Activated naive CD4-positive, alpha-beta T cell treated with anti-CD3 and anti-CD28 coated beads for 36 hours (primary cell): ENCODE measurements around the gene PFKFB3. TPM values are rescaled to one million over a fixed set of nuclear protein-coding genes. Genes with fewer than 3 reads are reported as not detected.

Experiments used
- CTCF ChIA-PET: fragments of 350-600 bp; sonication (Branson Sonifier 250); formaldehyde crosslinking; loops from one replicate; lab custom pipeline; 2021; ENCODE audit warnings: antibody characterized with exemption; lab: Charles Lee
- DNase-seq: peaks from one replicate; pipeline ENCODE4 v3.0.0-alpha.2; 2020
- H3K27ac Mint-ChIP-seq: one replicate; pipeline ENCODE4 v1.8.0; 2021; ENCODE audit warnings: mild to moderate bottlenecking, mixed read lengths
- H3K27me3 Mint-ChIP-seq: one replicate; pipeline ENCODE4 v1.8.0; 2021; ENCODE audit warnings: low read depth, mixed read lengths
- H3K36me3 Mint-ChIP-seq: one replicate; pipeline ENCODE4 v1.8.0; 2021; ENCODE audit warnings: low read depth, mixed read lengths
- H3K4me1 Mint-ChIP-seq: one replicate; pipeline ENCODE4 v1.8.0; 2021; ENCODE audit warnings: low read depth, mixed read lengths
- H3K4me3 Mint-ChIP-seq: one replicate; pipeline ENCODE4 v1.8.0; 2021; ENCODE audit warnings: mild to moderate bottlenecking, moderate library complexity, mixed read lengths
- H3K9me3 Mint-ChIP-seq: one replicate; pipeline ENCODE4 v1.8.0; 2021; ENCODE audit warnings: mixed read lengths
- intact Hi-C: fragments of 100-400 bp; cut with micrococcal nuclease; formaldehyde crosslinking; loops from one replicate; pipeline ENCODE4 v1.15.1; 2023
- total RNA-seq, 2 experiments: library from RNA; stranded (reverse); gene quantifications; one replicate each; pipeline ENCODE4 v1.2.3, GENCODE V29; 2021

The PFKFB3 gene
- total RNA-seq, 2 experiments from 2014 or later = 87.7 to 88.5 TPM

DNA sequence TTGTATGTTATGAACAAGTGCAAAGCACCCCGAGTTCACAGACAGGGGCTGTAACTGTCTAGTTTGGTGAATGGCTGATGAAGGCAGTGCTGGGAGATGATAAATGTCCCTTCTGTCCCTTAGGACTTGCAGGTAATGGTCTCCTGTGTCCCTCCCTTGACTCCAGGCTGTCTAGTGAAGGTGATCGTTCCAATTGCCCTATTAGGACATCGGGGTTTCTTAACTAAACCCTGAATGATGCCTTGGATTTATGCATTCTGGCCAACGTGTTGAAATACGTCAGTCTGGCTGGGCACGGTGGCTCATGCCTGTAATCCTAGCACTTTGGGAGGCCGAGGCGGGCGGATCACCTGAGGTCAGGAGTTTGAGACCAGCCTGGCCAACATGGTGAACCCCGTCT lies 69.4 kb downstream of the PFKFB3 start:
- intact Hi-C loops = loop anchor here (10.0 kb wide), 1 partner anchor 313 kb away; the partner anchor contains the start of gene PRKCQ
- Mint-ChIP-seq H3K4me1 (peaks cover 65% of the 10 kb centered on the region), H3K27me3 (no peaks in the 10 kb centered on the region), H3K4me3 (no peak overlapping the region), H3K9me3 (peaks cover 2% of the 10 kb centered on the region), H3K27ac (no peak overlapping the region), H3K36me3 (peaks cover 5% of the 10 kb centered on the region)
- DNase-seq = no peak
- CTCF ChIA-PET = no interaction called here

GRCh38 chr10:6273351-6273750 lies 70.6 kb downstream of the PFKFB3 start:
- Mint-ChIP-seq H3K4me1 (peaks cover 63% of the 10 kb centered on the region), H3K27ac (peak overlapping the region; percentile 94), H3K4me3 (no peak overlapping the region), H3K36me3 (peaks cover 8% of the 10 kb centered on the region), H3K9me3 (peaks cover 2% of the 10 kb centered on the region), H3K27me3 (no peaks in the 10 kb centered on the region)
- CTCF ChIA-PET = no interaction called here
- no peak for DNase-seq
- intact Hi-C loops = loop anchor here (10.0 kb wide), 1 partner anchor 311 kb away; the partner anchor contains the start of gene PRKCQ

GRCh38 chr10:6274040-6274439 lies 71.3 kb downstream of the PFKFB3 start:
- H3K9me3 Mint-ChIP-seq = peaks cover 2% of the 10 kb centered on the region
- H3K27ac Mint-ChIP-seq = peak overlapping the region; percentile 94
- no peak overlapping the region for H3K4me3 Mint-ChIP-seq
- intact Hi-C loops = loop anchor here (2.0 to 10.0 kb wide), 2 partner anchors 35 to 311 kb away; partner anchors contain the start of gene PRKCQ
- CTCF ChIA-PET = interaction anchor here (2.4 kb wide), 1 partner anchor 72 kb away, joined by 7 read pairs; the partner anchor contains the start of gene PFKFB3
- H3K36me3 Mint-ChIP-seq = peaks cover 8% of the 10 kb centered on the region
- no peaks in the 10 kb centered on the region for H3K27me3 Mint-ChIP-seq
- peaks cover 61% of the 10 kb centered on the region for H3K4me1 Mint-ChIP-seq
- DNase-seq = no peak

DNA sequence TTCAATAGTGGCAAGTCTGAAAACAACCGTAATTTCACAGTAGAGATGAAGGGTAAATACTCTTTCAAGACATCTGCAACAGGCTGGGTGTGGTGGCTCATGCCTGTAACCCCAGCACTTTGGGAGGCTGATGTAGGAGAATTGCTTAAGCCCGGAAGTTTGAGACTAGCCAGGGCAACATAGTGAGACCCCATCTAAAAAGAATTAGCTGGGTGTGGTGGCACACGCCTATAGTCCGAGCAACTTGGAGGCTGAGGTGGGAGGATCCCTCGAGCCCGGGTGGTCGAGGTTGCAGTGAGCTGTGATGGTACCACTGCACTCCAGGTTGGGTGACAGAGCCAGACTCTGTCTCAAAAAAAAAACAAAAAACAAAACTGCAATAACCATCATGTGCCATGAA lies 71.8 kb downstream of the PFKFB3 start:
- H3K27me3 Mint-ChIP-seq = no peaks in the 10 kb centered on the region
- peak overlapping the region; percentile 94 for H3K27ac Mint-ChIP-seq
- no peak overlapping the region for H3K4me3 Mint-ChIP-seq
- peaks cover 57% of the 10 kb centered on the region for H3K4me1 Mint-ChIP-seq
- peaks cover 2% of the 10 kb centered on the region for H3K9me3 Mint-ChIP-seq
- CTCF ChIA-PET = interaction anchor here (2.4 kb wide), 1 partner anchor 72 kb away, joined by 7 read pairs; the partner anchor contains the start of gene PFKFB3
- intact Hi-C loops = loop anchor here (2.0 to 10.0 kb wide), 2 partner anchors 36 to 310 kb away; partner anchors contain the start of gene PRKCQ
- DNase-seq = no peak
- H3K36me3 Mint-ChIP-seq = peaks cover 6% of the 10 kb centered on the region

GRCh38 chr10:6275022-6275997 lies 72.6 kb downstream of the PFKFB3 start:
- Mint-ChIP-seq H3K27me3 (no peaks in the 10 kb centered on the region), H3K4me1 (peaks cover 50% of the 10 kb centered on the region)
- CTCF ChIA-PET = interaction anchor here (0.6 to 2.4 kb wide), 7 partner anchors 17 to 189 kb away, joined by 3 to 7 read pairs (median 4); partner anchors contain the start of gene PFKFB3

GRCh38 chr10:6276356-6276755 lies 73.6 kb downstream of the PFKFB3 start:
- Mint-ChIP-seq H3K27me3 (no peaks in the 10 kb centered on the region), H3K4me1 (peaks cover 41% of the 10 kb centered on the region), H3K9me3 (peaks cover 2% of the 10 kb centered on the region), H3K27ac (peak overlapping the region; percentile 94), H3K4me3 (no peak overlapping the region), H3K36me3 (peaks cover 5% of the 10 kb centered on the region)
- CTCF ChIA-PET = interaction anchor here (0.8 to 2.4 kb wide), 4 partner anchors 74 to 125 kb away, joined by 3 to 7 read pairs (median 4); partner anchors contain the start of gene PFKFB3
- DNase-seq = no peak
- intact Hi-C loops = loop anchor here (5.0 to 10.0 kb wide), 2 partner anchors 266 to 308 kb away; partner anchors contain the start of gene PRKCQ

More at GRCh38 chr10:6275022-6275997, 72.6 kb downstream of the PFKFB3 start:
- Mint-ChIP-seq H3K4me3 (peak overlapping the region; percentile 60), H3K9me3 (peaks cover 2% of the 10 kb centered on the region), H3K27ac (peak overlapping the region; percentile 94), H3K36me3 (peaks cover 5% of the 10 kb centered on the region)
- DNase-seq = peak; percentile 98
- intact Hi-C loops = loop anchor here (1.0 to 10.0 kb wide), 8 partner anchors 16 to 309 kb away; partner anchors contain the start of gene PRKCQ

- CTCF ChIA-PET = no interaction called here
- intact Hi-C loops = loop anchor here (5.0 to 10.0 kb wide), 2 partner anchors 264 to 306 kb away; partner anchors contain the start of gene PRKCQ
- H3K27ac Mint-ChIP-seq = no peak overlapping the region
- peaks cover 33% of the 10 kb centered on the region for H3K4me1 Mint-ChIP-seq
- peaks cover 3% of the 10 kb centered on the region for H3K36me3 Mint-ChIP-seq
- no peak overlapping the region for H3K4me3 Mint-ChIP-seq
- H3K27me3 Mint-ChIP-seq = no peaks in the 10 kb centered on the region
- peaks cover 2% of the 10 kb centered on the region for H3K9me3 Mint-ChIP-seq
- DNase-seq = no peak
Measured at GRCh38 chr10:6278519-6279120, 75.9 kb downstream of the PFKFB3 start.

- no peak overlapping the region for H3K27ac Mint-ChIP-seq
- peaks cover 2% of the 10 kb centered on the region for H3K9me3 Mint-ChIP-seq
- peaks cover 28% of the 10 kb centered on the region for H3K4me1 Mint-ChIP-seq
- H3K27me3 Mint-ChIP-seq = no peaks in the 10 kb centered on the region
- DNase-seq = no peak
- H3K4me3 Mint-ChIP-seq = no peak overlapping the region
- peaks cover 3% of the 10 kb centered on the region for H3K36me3 Mint-ChIP-seq
- CTCF ChIA-PET = interaction anchor here (0.6 to 0.7 kb wide), 2 partner anchors 12 to 77 kb away, joined by 3 to 4 read pairs; partner anchors contain the start of gene PFKFB3
- intact Hi-C loops = loop anchor here (5.0 to 10.0 kb wide), 2 partner anchors 263 to 305 kb away; partner anchors contain the start of gene PRKCQ
Measured at GRCh38 chr10:6279540-6280267, 77.0 kb downstream of the PFKFB3 start.

- H3K27ac Mint-ChIP-seq = no peak overlapping the region
- peaks cover 3% of the 10 kb centered on the region for H3K36me3 Mint-ChIP-seq
- DNase-seq = no peak
- CTCF ChIA-PET = interaction anchor here (0.6 to 0.7 kb wide), 2 partner anchors 11 to 78 kb away, joined by 3 to 4 read pairs; partner anchors contain the start of gene PFKFB3
- no peaks in the 10 kb centered on the region for H3K27me3 Mint-ChIP-seq
- peaks cover 22% of the 10 kb centered on the region for H3K4me1 Mint-ChIP-seq
- no peak overlapping the region for H3K4me3 Mint-ChIP-seq
- H3K9me3 Mint-ChIP-seq = peaks cover 2% of the 10 kb centered on the region
- intact Hi-C loops = no loop called here
Measured at GRCh38 chr10:6280291-6280690, 77.6 kb downstream of the PFKFB3 start.

DNA sequence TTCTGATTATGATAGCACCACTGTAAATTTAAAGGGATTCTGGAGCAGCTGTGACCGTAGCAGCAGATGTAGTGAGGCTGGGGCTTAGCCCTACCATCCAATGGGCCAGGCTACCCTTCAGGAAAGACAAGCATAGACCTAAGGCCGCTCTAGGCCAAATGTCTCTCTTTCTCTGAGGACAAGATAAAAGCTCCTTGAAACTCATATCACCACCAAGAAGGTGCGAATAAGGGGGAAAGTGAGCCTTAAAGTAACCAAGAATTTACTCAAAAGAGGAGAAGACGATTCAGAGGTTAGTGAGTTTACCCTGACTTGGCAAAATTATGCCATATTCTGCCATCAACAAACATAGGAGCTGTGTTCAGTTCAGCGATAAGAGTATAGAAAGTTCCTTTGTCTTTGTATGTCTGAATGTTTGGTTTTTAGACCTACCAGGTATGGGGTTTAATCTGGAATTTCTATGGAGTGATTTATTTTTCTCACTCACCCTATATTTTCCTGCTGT lies 79.8 kb downstream of the PFKFB3 start:
- Mint-ChIP-seq H3K4me3 (no peak overlapping the region), H3K4me1 (peaks cover 5% of the 10 kb centered on the region), H3K36me3 (peaks cover under 1% of the 10 kb centered on the region), H3K27ac (no peak overlapping the region), H3K9me3 (no peaks in the 10 kb centered on the region), H3K27me3 (no peaks in the 10 kb centered on the region)
- intact Hi-C loops = no loop called here
- CTCF ChIA-PET = interaction anchor here (0.7 to 1.0 kb wide), 2 partner anchors 29 to 66 kb away, joined by 3 to 4 read pairs; no protein-coding TSS in a partner anchor
- no peak for DNase-seq

GRCh38 chr10:6283655-6284054 lies 80.9 kb downstream of the PFKFB3 start:
- no peak for DNase-seq
- H3K4me3 Mint-ChIP-seq = no peak overlapping the region
- intact Hi-C loops = no loop called here
- no peaks in the 10 kb centered on the region for H3K36me3 Mint-ChIP-seq
- no peaks in the 10 kb centered on the region for H3K27me3 Mint-ChIP-seq
- H3K4me1 Mint-ChIP-seq = peaks cover 3% of the 10 kb centered on the region
- no peaks in the 10 kb centered on the region for H3K9me3 Mint-ChIP-seq
- no peak overlapping the region for H3K27ac Mint-ChIP-seq
- CTCF ChIA-PET = interaction anchor here (0.9 kb wide), 1 partner anchor 114 kb away, joined by 6 read pairs; no protein-coding TSS in a partner anchor
